GM18868 (cell line): ENCODE data around the gene ELMO3.

Experiments
- ATAC-seq: cut with Tn5 transposase; IDR thresholded peaks from one replicate; pipeline ENCODE4 v1.9.1; 2021; ENCODE audit warnings: mild to moderate bottlenecking, moderate library complexity; ENCODE audit not compliant: unreplicated experiment

Gene ELMO3

DNA sequence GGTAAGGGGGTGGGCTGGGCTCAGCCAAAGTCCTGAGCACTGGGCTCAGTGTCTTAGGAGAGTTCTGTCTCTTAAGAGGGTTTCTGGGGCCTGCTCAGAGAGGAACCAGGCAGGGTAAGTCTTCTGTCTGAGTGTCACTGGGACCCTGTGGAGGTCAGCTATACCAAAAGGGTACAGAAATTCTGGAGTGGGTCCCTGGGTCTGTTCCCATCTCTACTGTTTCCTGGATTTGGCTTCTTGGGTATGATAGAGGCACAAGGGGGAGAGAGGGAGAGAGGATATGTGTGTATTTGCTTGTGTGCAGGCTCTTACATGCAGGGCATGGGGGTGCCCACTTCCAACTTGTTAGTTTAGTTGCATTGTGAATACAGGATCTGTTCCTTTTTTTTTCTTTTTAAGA lies 5.4 kb upstream of the ELMO3 start:
- no peak for ATAC-seq

DNA sequence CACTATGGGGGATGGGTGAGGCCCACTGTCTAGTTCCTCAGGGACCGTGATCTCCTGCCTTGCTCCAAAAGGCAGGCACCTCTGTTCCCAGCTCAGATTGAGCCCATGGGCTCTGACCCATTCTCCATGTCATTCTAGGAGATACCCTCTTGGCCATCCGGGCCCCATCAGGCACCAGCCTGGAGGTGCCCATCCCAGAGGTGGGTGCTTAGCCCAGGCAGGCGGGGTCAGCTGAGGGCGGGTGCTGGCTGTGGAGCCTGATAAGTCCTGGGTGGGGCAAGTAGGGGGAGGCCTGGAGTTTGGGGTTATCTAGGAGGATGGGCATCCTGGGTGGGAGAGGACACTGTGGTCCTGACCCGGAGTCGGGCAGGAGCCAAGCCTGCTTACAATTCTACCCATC lies 4.7 kb upstream of the ELMO3 start:
- ATAC-seq = no peak

DNA sequence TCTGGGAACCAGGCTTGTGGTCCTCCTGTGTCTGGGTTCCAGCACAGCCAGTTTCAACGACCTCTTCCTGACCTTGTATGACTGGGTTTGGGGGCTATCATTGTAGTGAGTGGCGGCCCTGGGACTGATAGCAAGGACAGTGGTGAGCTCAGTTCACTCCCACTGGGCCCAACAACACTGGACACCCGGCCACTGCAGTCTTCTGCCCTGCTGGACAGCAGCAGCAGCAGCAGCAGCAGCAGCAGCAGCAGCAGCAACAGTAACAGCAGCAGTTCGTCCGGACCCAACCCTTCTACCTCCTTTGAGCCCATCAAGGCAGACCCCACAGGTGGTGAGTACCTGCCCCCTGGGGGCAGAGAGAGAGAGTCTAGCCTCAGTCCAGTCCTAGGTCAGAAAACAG lies 3.3 kb upstream of the ELMO3 start:
- ATAC-seq = no peak

DNA sequence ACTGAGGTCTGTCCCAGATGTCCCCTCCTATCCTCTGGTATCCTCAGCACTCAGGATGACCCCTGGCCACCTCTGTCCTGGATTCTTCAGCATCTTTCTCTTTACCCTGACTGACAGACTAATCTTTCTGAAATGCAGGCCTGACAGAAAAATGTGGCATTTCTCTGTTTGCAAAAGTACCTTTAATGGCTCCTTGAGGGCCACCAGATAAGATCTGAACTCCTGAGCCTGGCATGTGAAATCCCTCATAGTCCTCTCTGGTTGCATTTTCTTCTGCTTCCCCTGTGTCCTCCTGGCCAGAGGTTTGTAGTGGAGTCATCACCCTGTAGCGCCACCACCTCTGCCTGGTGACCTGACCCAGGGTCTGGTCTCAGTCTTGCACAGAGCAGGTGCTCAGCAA lies 2.0 kb upstream of the ELMO3 start:
- ATAC-seq = no peak

DNA sequence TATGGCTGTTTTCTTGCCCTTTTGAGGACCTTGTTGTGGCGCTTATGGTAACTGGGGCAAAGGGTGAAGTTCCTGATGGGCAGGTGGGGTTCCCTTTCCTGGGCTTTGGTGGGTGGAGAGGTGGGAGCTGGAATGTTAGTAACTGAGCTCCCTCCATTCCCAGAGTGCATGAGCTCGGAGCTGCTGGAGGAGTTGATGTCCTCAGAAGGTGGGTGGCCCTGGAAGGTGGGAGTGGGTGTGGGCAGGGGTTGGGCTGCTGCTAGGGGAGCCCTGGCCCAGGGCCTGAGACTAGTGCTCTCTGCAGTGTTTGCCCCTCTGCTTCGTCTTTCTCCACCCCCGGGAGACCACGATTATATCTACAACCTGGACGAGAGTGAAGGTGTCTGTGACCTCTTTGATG lies 1.2 kb upstream of the ELMO3 start:
- ATAC-seq = no peak

DNA sequence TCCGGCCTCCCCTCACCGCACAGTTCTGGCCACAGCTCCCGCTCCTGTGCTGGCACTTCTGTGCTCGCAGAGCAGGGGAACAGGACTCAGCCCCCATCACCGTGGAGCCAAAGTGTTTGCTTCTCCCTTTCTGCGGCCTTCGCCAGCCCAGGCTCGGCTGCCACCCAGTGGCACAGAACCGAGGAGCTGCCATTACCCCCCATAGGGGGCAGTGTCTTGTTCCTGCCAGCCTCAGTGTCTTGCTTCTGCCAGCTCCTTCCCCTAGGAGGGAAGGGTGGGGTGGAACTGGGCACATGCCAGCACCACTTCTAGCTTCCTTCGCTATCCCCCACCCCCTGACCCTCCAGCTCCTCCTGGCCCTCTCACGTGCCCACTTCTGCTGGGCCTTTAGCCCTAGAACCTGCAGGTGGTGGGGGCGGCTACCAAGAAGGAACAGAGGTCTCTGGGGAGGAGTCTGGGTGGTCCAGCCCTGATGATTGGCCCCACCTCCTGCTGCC lies 645 bp upstream of the ELMO3 start:
- no peak for ATAC-seq

DNA sequence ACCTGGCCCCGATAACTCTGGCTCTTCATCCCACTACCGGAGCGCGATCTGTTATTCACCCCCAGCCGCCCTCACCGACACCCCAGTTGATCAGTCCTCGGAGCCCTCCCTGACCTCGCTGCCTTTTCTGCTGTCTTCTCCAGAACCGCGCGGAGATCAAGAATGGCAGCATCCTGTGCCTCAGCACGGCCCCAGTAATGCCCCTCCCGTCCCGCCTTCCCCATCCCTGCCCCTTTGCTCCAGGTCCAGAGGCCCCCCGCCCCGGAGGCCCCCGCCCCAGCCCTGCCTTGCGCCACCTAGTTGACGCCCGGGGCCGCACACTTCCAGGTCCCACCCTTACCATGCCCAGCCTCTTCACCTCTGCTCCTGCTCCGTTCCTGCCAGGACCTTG lies 872 bp downstream of the ELMO3 start:
- no peak for ATAC-seq

DNA sequence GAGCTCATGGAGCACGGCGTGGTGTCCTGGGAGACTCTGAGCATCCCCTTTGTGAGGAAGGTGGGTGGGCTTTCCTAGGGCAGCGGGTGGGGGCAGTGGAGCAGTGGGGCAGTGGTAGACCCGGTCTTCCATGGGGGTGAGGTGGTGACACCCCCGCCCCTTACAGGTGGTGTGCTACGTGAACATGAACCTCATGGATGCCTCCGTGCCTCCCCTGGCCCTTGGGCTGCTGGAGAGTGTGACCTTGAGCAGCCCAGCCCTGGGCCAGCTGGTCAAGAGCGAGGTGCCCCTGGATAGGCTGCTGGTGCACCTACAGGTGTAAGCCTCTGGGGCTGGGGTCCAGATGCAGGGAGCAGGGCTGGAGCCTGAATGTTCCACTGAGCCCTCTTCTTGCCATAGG lies 1.6 kb downstream of the ELMO3 start:
- no peak for ATAC-seq

DNA sequence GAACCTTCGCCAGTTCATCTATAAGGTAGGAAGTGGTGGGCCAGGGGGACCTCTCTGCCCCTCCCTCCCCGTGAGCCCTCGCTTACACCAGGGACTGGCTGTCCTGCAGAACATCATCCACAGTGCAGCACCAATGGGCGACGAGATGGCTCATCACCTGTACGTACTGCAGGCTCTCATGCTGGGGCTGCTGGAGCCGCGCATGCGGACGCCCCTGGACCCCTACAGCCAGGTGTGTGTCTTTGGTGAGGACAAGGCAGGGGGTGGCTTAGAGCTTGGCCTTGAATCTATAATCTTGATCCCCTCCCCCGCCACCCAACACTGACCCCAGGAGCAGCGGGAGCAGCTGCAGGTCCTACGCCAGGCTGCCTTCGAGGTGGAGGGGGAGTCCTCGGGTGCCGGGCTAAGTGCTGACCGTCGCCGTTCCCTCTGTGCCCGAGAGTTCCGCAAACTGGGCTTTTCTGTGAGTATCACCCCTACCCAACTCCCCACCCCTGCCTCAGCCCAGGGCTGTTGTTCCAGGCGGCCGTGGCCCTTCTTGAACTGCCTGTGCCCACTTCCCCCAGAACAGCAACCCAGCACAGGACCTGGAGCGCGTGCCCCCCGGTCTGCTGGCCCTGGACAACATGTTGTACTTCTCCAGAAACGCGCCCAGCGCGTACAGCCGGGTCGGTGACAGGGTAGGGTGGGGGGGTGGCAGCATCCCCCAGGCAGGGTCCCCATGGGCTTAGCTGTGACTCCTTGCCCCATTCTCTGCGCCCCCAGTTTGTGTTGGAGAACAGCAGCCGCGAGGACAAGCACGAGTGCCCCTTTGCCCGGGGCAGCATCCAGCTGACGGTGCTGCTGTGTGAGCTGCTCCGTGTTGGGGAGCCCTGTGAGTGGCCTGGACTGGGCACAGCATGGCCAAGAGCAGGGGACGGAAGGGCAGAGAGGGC lies 2.7 kb downstream of the ELMO3 start:
- no peak for ATAC-seq

DNA sequence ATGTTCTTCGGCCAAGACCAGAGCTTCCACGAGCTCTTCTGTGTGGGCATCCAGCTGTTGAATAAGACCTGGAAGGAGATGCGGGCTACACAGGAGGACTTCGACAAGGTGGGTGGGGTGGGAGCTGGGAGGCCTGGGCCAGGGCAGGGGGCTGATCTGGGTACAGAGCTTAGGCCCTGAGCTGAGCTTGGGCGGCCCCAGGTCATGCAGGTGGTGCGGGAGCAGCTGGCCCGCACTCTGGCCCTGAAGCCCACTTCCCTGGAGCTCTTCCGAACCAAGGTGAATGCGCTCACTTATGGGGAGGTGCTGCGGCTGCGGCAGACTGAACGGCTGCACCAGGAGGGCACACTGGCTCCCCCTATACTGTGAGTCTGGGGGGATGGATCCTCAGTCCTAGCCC lies 3.5 kb downstream of the ELMO3 start:
- no peak for ATAC-seq

DNA sequence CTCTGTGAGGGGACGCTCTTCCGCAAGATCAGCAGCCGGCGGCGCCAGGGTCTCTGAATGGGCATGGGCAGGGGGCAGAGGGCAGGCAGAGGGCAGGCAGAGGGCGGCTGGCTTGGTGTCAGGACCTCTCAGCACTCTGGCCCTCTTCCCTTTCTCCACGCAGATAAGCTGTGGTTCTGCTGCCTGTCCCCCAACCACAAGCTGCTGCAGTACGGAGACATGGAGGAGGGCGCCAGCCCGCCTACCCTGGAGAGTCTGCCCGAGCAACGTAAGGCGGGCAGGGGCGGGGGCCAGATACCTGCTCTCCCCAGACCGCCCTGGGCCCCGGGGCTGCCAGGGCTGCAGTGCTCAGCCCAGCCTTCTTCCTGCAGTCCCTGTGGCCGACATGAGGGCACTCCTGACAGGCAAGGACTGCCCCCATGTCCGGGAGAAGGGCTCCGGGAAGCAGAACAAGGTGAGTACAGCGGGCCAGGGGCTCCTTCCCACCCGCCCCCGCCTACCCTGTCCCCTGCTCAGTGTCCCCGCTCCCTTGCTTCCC lies 4.1 kb downstream of the ELMO3 start:
- ATAC-seq = no peak

DNA sequence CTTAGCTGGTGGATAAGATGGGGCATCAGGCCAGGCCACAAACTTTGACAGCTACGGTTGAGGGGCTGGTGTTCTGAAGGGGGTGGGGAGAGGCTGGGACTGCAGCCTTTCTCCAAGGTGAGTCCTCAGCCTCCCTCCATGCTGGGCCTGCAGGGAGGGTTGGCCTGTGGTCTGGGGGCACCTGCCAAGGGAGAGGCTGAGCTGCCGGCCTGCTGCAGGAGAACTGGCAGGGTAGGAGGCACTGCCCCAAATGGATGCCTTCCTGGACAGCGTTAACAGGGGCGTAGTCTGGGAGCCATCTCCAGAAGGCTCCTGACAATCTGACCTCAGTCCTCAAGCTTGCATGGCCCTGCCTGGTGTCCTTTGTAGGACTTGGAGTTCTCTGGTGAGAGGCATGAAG lies 5.1 kb downstream of the ELMO3 start:
- no peak for ATAC-seq

DNA sequence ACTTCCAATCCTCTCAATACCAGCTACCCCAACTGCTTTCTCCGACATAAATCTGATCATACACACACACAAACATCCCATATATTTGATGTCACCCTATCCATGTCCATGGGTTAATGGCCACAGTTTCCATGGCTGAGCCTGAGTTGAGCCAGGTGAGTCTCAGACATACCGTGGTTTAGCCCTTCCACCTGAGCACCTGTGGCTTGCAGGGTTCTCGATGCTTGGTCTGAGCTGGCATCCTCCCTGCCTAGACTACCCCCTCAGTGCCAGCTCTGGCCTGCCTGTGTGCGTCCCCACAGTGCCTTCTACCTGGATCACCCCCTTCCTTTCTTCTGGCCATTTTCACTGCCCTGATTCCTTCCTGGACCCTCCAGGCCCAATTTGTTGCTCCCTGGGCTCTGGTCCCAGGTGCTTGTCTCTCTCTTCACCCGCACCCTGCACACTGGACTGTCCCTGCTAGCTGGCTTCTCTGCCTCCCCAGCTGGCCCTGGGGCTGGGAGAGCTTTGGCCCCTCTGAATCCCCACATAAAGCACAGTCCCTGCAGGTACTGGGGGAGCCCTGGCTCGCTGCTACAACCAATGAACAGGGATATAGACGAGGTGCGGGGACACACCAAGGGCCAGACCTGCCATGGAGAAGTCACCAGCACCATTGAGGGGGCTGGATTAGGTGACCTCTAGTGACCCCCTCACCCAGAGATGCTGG lies 7.4 kb downstream of the ELMO3 start:
- no peak for ATAC-seq

DNA sequence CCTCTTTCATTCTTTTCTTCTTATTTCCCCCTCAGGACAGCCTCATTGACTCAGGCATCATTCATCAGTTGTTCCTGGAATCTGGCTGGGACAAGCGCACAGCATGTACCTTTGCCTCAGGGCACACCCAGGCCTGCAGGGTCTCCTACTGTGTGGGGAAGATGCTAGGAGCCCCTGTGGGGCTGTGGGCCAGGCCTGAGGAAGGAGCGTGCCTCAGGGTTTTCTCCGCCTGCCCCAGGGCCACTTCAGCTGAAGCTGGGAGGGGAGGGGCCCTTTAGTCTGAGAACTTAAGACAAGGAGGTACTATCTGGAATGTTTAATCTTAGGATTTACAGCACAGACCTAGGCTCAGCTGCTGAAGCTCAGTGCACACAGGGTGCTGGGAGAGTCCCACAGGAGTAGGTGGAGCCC lies 7.9 kb downstream of the ELMO3 start:
- ATAC-seq = no peak

DNA sequence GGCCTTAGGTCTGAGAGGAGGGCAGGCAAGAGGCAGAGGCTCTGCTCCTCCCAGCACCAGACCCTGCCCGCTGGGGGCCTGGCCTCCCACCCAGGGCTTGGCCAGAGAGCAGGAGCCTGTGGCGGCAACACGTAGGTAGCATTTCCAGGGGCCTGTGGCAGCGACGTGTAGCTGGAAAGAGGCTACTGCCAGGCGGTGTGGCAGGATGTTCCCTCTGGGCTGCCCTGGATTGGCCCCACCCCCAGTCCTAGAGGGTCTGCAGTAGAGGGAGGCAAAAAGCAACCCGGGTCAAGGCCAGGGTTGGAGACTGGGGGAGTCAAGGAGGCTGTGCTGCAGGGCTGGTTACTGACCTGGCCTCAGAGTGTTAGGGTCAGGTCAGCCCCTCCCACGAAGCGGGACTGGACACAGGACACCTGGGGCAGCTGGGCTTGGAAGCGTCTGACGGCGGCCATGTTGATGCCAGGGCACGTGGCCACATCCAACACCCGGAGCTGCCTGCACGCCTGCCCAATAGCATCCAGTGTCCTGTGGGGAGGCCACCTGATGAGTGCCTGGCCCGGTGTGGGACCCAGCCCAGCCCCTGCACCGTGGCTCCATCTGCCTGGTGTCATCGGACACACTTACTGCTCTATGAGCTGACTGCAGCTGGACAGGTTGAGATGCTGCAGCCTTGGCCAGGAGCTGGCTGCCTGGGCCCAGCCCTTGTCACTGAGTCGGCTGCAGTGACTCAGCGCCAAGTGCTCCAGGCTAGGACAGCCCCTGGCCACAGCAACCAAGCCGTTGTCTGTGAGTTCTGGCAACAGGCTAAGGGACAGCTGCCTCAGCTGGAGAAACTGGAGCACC lies 8.5 kb downstream of the ELMO3 start:
- ATAC-seq = no peak

DNA sequence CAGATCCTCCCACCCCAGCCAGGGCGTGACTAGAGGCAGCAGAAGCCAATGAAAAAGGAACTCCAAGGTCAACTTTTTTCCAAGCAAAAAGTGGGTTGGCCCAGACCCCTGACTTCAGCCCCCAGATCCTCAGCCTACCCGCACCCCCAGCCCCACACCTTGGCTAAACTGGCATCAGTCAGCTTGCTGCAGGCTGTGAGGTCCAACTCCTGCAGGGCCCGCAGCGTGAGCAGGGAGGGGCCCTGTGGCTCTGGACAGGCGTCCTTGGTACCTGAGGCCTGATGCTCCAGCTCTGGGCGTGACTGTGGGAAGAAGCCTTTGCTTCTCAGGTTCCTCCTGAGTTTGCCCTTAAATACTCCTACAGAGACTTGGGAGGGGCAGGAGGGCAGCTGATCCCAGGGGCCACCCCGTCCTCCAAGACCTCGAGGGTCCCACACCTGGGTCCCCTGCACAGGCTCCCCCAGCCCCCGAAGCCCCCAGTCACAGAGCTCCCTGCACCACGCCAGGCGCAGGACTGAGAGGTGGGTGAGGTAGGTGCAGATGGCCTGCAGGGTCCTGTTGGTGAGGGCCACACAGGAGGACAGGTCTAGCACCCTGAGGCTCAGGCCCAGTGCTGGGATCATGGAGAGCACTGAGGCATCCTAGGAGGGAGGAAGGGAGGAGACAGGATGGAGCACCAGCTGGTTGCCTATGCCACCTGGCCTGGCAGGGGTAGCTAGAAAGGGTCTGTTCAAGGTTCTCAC lies 9.4 kb downstream of the ELMO3 start:
- no peak for ATAC-seq

DNA sequence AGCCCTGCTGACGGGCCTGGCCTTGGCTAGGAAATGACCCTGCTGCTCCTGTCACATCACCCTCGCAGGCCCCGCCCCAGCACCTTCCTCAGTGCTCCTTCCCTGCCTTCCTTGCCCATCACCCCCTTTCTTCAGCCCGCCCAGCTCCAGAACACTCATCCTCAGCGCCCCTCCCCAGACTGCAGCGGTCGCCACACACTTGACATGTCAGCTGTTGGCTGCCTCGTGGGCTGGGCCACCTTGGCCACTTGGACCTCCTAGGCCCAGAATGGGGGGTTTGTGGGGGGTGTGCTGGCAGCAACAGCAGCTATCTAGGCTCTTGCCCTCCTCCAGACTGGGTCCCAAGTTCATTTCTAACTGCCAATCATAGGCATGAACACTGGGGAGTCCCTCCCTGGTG lies 10.6 kb downstream of the ELMO3 start:
- ATAC-seq = no peak

DNA sequence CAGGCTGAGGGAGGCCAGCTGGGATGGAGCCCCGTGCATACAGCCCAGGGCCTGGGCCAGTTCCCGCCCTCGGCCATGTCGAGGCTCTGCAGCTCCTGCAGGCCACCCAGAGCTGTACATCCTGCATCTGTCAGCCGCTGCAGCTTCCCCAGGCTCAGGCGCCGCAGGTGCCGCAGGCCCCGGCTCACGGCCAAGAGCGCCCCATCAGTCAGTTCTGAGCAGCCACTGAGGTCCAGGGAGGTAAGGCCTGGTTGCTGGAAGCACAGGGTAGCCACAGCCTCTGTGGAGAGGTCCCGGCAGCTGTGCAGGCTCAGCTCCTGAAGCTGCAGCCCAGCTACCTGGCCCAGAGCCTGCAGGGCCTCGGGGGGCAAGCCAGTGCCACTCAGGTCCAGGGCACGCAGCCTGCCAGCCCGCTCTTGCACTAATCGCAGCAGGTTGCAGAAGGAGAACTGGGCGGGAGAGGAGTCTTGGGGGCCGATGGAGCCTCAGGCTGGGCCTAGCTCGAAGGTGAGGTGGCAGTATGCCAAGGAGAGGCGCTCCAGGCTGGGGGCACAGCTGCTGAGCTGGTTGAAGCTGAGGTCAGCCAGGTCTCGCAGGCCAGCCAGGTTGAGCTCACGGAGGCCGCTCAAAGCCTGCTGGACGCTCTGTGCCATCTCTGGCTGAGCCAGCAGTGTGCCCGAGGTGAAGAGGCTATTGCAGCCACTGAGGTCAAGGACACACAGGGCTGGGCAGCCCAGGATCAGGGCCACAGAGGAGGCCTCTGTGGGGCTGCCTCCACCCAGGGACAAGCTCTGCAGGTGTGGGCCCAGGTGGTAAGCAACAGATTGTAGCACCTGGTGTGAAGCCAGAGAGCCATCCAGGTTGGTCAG lies 11.4 kb downstream of the ELMO3 start:
- ATAC-seq = no peak

DNA sequence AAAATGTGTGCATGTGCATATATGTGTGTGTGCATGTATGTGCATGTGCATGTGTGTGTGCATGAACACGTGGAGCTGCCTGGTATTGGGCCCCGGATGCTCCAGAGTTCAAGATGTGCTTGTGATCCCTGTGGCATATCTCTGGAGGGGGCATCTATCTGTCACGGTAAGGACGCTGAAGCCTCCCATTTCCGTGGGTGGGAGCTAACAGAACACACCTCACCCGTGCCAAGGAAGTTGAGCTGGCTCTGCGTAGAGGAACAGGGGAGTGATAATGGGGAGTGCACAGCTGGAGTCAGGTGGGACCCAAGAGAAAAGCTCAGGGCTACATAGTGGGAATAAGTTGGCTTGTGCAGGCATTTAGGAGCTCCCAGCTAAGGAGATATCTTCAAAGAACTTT lies 12.7 kb downstream of the ELMO3 start:
- ATAC-seq = no peak
